ENCODE measurements around the gene FCHSD2.

GRCh38 chr11:72988821-72989220 is 153.3 kb downstream of the FCHSD2 start:
- no peak for TF ChIP-seq EZH2 (IDR thresholded peaks at IDR 0.05; ENCODE audit: insufficient read depth, poor library complexity, severe bottlenecking)
- no peak for TF ChIP-seq EZH2phosphoT487 (IDR thresholded peaks at IDR 0.05; ENCODE audit: insufficient read depth, low read depth)

Data from GM23248 (cell line).